Metanephros (tissue), 1 donor: ENCODE data around the gene MYO16. TPM values are rescaled to one million over a fixed set of nuclear protein-coding genes. Genes with fewer than 3 reads are reported as not detected.

Experiments used
- total RNA-seq: library from RNA; depleted of rRNA; stranded (reverse); fragments of >200 nt; gene quantifications from one replicate; pipeline ENCODE4 v1.2.3, GENCODE V29; 2014

MYO16 gene
- 4.7 TPM for total RNA-seq

GRCh38 chr13:108629181-108629752 is at the start of gene MYO16:
MYO16 (plus strand) TSS chr13:108629611; CDS start chr13:108629845, 234 bp downstream.

